ENCODE measurements around the gene ATXN10.
"Not testable (repeated sequence)": the region's sequence is repeated elsewhere in the genome, so short reads cannot be mapped to it uniquely, and the experiment has no call there.

The ATXN10 gene

GRCh38 chr22:45671783-45672563, at the start of gene ATXN10:
ATXN10 (plus strand) TSS chr22:45671834; CDS start chr22:45672064, 230 bp downstream.
- DNase-seq, result peak; percentile 45

GRCh38 chr22:45621836-45622600, 49.6 kb upstream of the ATXN10 start:
- DNase-seq, result no peak

- DNase-seq, result not testable (repeated sequence)
Measured at GRCh38 chr22:45623464-45624145, 48.0 kb upstream of the ATXN10 start.

GRCh38 chr22:45626198-45626651, 45.4 kb upstream of the ATXN10 start:
- no peak for DNase-seq

- no peak for DNase-seq
Measured at GRCh38 chr22:45627489-45628233, 44.0 kb upstream of the ATXN10 start.

GRCh38 chr22:45628515-45628914, 43.1 kb upstream of the ATXN10 start:
- DNase-seq, result no peak

GRCh38 chr22:45629469-45630089, 42.1 kb upstream of the ATXN10 start:
- DNase-seq, result no peak

GRCh38 chr22:45630436-45630835, 41.2 kb upstream of the ATXN10 start:
- no peak for DNase-seq

GRCh38 chr22:45631140-45631840, 40.3 kb upstream of the ATXN10 start:
- no peak for DNase-seq

GRCh38 chr22:45631841-45632238, 39.8 kb upstream of the ATXN10 start:
- no peak for DNase-seq

- no peak for DNase-seq
Measured at GRCh38 chr22:45632791-45633515, 38.7 kb upstream of the ATXN10 start.

GRCh38 chr22:45636683-45637082, 35.0 kb upstream of the ATXN10 start:
- DNase-seq, result no peak

GRCh38 chr22:45638197-45638596, 33.4 kb upstream of the ATXN10 start:
- no peak for DNase-seq

- DNase-seq, result no peak
Measured at GRCh38 chr22:45638834-45639746, 32.5 kb upstream of the ATXN10 start.

GRCh38 chr22:45639747-45640102, 31.9 kb upstream of the ATXN10 start:
- DNase-seq, result no peak

GRCh38 chr22:45640291-45640940, 31.2 kb upstream of the ATXN10 start:
- DNase-seq, result no peak

- DNase-seq, result no peak
Measured at GRCh38 chr22:45640941-45641621, 30.6 kb upstream of the ATXN10 start.

- DNase-seq, result no peak
Measured at GRCh38 chr22:45642986-45643385, 28.6 kb upstream of the ATXN10 start.

GRCh38 chr22:45644714-45645113, 26.9 kb upstream of the ATXN10 start:
- DNase-seq, result no peak

Measured in NCI-H446 treated with DMSO at 0.1 percent for 48 hours (cell line).